Endodermal cell (in vitro differentiated cells): ENCODE results near the gene NFAT5. TPM values are rescaled to one million over a fixed set of nuclear protein-coding genes. Genes with fewer than 3 reads are reported as not detected.

ENCODE experiments used
- DNase-seq: peaks from one replicate; pipeline ENCODE4 v3.0.0-alpha.2; 2017
- H3K27ac ChIP-seq: 2 replicates; pipeline ENCODE4 v1.5.1; 2013; ENCODE audit warnings: mild to moderate bottlenecking, low read depth, low read length, moderate library complexity
- H3K27me3 ChIP-seq: 2 replicates; pipeline ENCODE4 v1.6.1; 2013; ENCODE audit warnings: mild to moderate bottlenecking, low read length, moderate library complexity; ENCODE audit not compliant: insufficient read depth, control insufficient read depth, poor library complexity, severe bottlenecking
- H3K36me3 ChIP-seq: 2 replicates; pipeline ENCODE4 v1.7.0; 2013; ENCODE audit warnings: mild to moderate bottlenecking, low read length, moderate library complexity; ENCODE audit not compliant: control insufficient read depth, insufficient read depth
- H3K4me1 ChIP-seq: one replicate; pipeline ENCODE4 v1.7.0; 2013; ENCODE audit warnings: low read length; ENCODE audit not compliant: control insufficient read depth, insufficient read depth
- H3K4me3 ChIP-seq: 2 replicates; pipeline ENCODE4 v1.5.1; 2013; ENCODE audit warnings: mild to moderate bottlenecking, low read length, moderate library complexity
- H3K9ac ChIP-seq: 2 replicates; pipeline ENCODE4 v1.6.1; 2013; ENCODE audit warnings: mild to moderate bottlenecking, low read length, moderate library complexity; ENCODE audit not compliant: poor library complexity, severe bottlenecking; ENCODE audit errors: extremely low read depth
- H3K9me3 ChIP-seq: 2 replicates; pipeline ENCODE4 v1.6.1; 2013; ENCODE audit warnings: mild to moderate bottlenecking, low read length, moderate library complexity; ENCODE audit not compliant: control insufficient read depth
- H3K27ac Mint-ChIP-seq: 2 replicates; pipeline ENCODE4 v1.8.0; 2020; ENCODE audit warnings: mixed read lengths
- H3K27me3 Mint-ChIP-seq: 2 replicates; pipeline ENCODE4 v1.8.0; 2021; ENCODE audit warnings: mild to moderate bottlenecking, mixed read lengths; ENCODE audit not compliant: insufficient read depth
- H3K36me3 Mint-ChIP-seq: 2 replicates; pipeline ENCODE4 v1.8.0; 2020; ENCODE audit warnings: low read depth, mixed read lengths
- H3K4me1 Mint-ChIP-seq: 2 replicates; pipeline ENCODE4 v1.8.0; 2020; ENCODE audit warnings: mixed read lengths
- H3K4me3 Mint-ChIP-seq: 2 replicates; pipeline ENCODE4 v1.8.0; 2020; ENCODE audit warnings: mild to moderate bottlenecking, moderate library complexity, mixed read lengths
- H3K9me3 Mint-ChIP-seq: 2 replicates; pipeline ENCODE4 v1.8.0; 2020; ENCODE audit warnings: mild to moderate bottlenecking, mixed read lengths
- CTCF ChIP-seq: fragments of 200-600 bp; sonication (generic); conservative IDR thresholded peaks from 2 replicates; pipeline ENCODE4 v1.5.0; 2021; ENCODE audit warnings: antibody characterized with exemption, mild to moderate bottlenecking
- WGBS, 2 experiments: methylation state at CpG; one replicate each; pipeline versions ENCODE4 v1.1.5 to v1.1.7; 2013; ENCODE audit warnings: missing lambda C conversion rate in 2 of 2, mixed read lengths in 1 of 2; ENCODE audit not compliant: insufficient coverage in 1 of 2, insufficient read length in 1 of 2; 5-methylcytosine and 5-hydroxymethylcytosine counted together
- total RNA-seq, 2 donors: library from RNA; stranded (reverse); fragmentation: NEBNext Ultra II Directional in 1 of 2; extraction: Animal tissue kit (Norgen Biotek cat#: 25700) in 1 of 2; gene quantifications; 2 replicates in 1 of 2; 3 replicates in 1 of 2; pipeline ENCODE4 v1.2.1, GENCODE V29; 2021

NFAT5 gene
- total RNA-seq, 2 donors from 2014 or later, result 38.8 to 40.3 TPM

GRCh38 chr16:69691980-69692911 lies 126.5 kb downstream of the NFAT5 start:
- Histone ChIP-seq H3K27me3 (no peaks in the 10 kb centered on the region), H3K4me3 (no peak overlapping the region), H3K4me1 (no peaks in the 10 kb centered on the region), H3K9ac (no peak overlapping the region), H3K27ac (no peak overlapping the region), H3K36me3 (peaks cover 81% of the 10 kb centered on the region), H3K9me3 (no peaks in the 10 kb centered on the region)
- H3K27me3 Mint-ChIP-seq, result no peaks in the 10 kb centered on the region
- WGBS, 2 experiments, result 91 to 92% methylated on average over 4 of the region's 4 CpGs
- no peak for DNase-seq
- no peaks in the 10 kb centered on the region for H3K9me3 Mint-ChIP-seq
- no peak overlapping the region for H3K4me3 Mint-ChIP-seq
- no peak overlapping the region for H3K27ac Mint-ChIP-seq
- H3K36me3 Mint-ChIP-seq, result peaks cover 51% of the 10 kb centered on the region
- no peaks in the 10 kb centered on the region for H3K4me1 Mint-ChIP-seq
- no peak for TF ChIP-seq CTCF

DNA sequence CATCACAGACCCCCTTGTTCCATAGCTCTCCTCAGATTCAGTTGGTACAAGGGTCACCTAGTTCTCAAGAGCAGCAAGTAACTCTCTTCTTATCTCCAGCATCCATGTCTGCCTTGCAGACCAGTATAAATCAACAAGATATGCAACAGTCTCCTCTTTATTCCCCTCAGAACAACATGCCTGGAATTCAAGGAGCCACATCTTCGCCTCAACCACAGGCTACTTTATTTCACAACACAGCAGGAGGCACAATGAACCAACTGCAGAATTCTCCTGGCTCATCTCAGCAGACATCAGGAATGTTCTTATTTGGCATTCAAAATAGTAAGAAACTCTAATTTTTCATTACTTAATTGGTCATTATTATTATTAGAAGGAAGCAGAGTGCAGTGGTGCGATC lies 128.2 kb downstream of the NFAT5 start:
- H3K36me3 ChIP-seq, result peaks cover 88% of the 10 kb centered on the region
- Mint-ChIP-seq H3K27ac (no peak overlapping the region), H3K9me3 (no peaks in the 10 kb centered on the region), H3K36me3 (peaks cover 45% of the 10 kb centered on the region), H3K4me1 (no peaks in the 10 kb centered on the region), H3K4me3 (no peak overlapping the region), H3K27me3 (no peaks in the 10 kb centered on the region)
- no peak overlapping the region for H3K9ac ChIP-seq
- no peak overlapping the region for H3K27ac ChIP-seq
- H3K4me1 ChIP-seq, result no peaks in the 10 kb centered on the region
- H3K9me3 ChIP-seq, result no peaks in the 10 kb centered on the region
- H3K27me3 ChIP-seq, result no peaks in the 10 kb centered on the region
- no peak for DNase-seq
- no peak overlapping the region for H3K4me3 ChIP-seq
- WGBS, 2 experiments, result 86 to 96% methylated on average over 1 to 2 of the region's 2 CpGs
- TF ChIP-seq CTCF, result no peak

DNA sequence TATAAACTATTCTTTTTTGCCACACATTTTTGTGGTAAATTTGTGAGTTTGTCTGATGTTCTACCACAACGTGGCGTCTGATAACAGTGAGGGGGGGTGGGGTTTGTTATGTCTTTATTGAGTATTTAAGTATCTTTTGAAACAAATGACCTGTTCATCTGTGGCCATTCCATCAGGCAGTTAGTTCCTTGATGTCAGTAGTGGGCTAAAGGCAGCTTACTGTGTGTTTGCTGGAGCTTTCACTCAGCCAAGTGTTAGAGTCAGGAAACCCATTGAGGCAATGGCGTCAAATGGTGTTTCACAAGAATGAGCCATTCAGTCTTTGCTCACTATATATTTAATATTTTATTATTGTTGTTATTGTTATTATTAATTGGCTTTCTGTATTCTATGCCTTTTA lies 132.6 kb downstream of the NFAT5 start:
- TF ChIP-seq CTCF, result no peak
- DNase-seq, result no peak
- Mint-ChIP-seq H3K9me3 (no peaks in the 10 kb centered on the region), H3K4me3 (no peak overlapping the region), H3K27ac (no peak overlapping the region), H3K4me1 (no peaks in the 10 kb centered on the region), H3K27me3 (no peaks in the 10 kb centered on the region), H3K36me3 (peaks cover 36% of the 10 kb centered on the region)
- no peaks in the 10 kb centered on the region for H3K4me1 ChIP-seq
- H3K9ac ChIP-seq, result no peak overlapping the region
- peaks cover 86% of the 10 kb centered on the region for H3K36me3 ChIP-seq
- no peaks in the 10 kb centered on the region for H3K9me3 ChIP-seq
- no peak overlapping the region for H3K27ac ChIP-seq
- no peaks in the 10 kb centered on the region for H3K27me3 ChIP-seq
- 88% methylated on average over 3 of the region's 3 CpGs; no CpG with 5 or more reads in 1 of the 2 experiments for WGBS, 2 experiments
- no peak overlapping the region for H3K4me3 ChIP-seq
